Astrocyte (in vitro differentiated cells and primary cell): ENCODE measurements around the gene SFXN3. TPM values are rescaled to one million over a fixed set of nuclear protein-coding genes. Genes with fewer than 3 reads are reported as not detected.
A peak's percentile ranks its signal among the peaks of the same experiment; 100 is the strongest.

ENCODE experiments used
- DNase-seq: peaks from one replicate; pipeline ENCODE4 v3.0.0-alpha.2; 2010; ENCODE audit warnings: low read depth
- FAIRE-seq: peaks from 2 replicates; lab custom pipeline; 2011; peaks lifted over from hg19 to GRCh38; lab: Jason Lieb, UNC
- H2AFZ ChIP-seq: 2 replicates; pipeline ENCODE4 v1.6.0; 2012; ENCODE audit warnings: low read depth, low read length, inconsistent platforms
- H3K27ac ChIP-seq: 2 replicates; pipeline ENCODE4 v1.5.1; 2011; ENCODE audit warnings: low read depth, low read length, inconsistent platforms
- H3K27me3 ChIP-seq: 2 replicates; pipeline ENCODE4 v1.6.0; 2011; ENCODE audit warnings: low read length, inconsistent platforms; ENCODE audit not compliant: insufficient read depth
- H3K36me3 ChIP-seq: 2 replicates; pipeline ENCODE4 v1.5.1; 2011; ENCODE audit warnings: low read length, inconsistent platforms; ENCODE audit not compliant: insufficient read depth
- H3K4me1 ChIP-seq: 2 replicates; pipeline ENCODE4 v1.5.1; 2011; ENCODE audit warnings: low read length, inconsistent platforms; ENCODE audit not compliant: insufficient read depth
- H3K4me2 ChIP-seq: 2 replicates; pipeline ENCODE4 v1.6.0; 2012; ENCODE audit warnings: low read length, inconsistent platforms
- H3K4me3 ChIP-seq: 2 replicates; pipeline ENCODE4 v1.5.1; 2011; ENCODE audit warnings: low read depth, mild to moderate bottlenecking, low read length, inconsistent platforms; ENCODE audit not compliant: insufficient read depth
- H3K79me2 ChIP-seq: 2 replicates; pipeline ENCODE4 v1.6.0; 2012; ENCODE audit warnings: mild to moderate bottlenecking, low read length, inconsistent platforms; ENCODE audit not compliant: insufficient read depth
- H3K9ac ChIP-seq: 2 replicates; pipeline ENCODE4 v1.6.0; 2012; ENCODE audit warnings: mild to moderate bottlenecking, low read length, inconsistent platforms
- H3K9me3 ChIP-seq: 2 replicates; pipeline ENCODE4 v1.5.1; 2012; ENCODE audit warnings: low read depth, mild to moderate bottlenecking, low read length, inconsistent platforms; ENCODE audit not compliant: insufficient read depth
- H4K20me1 ChIP-seq: 2 replicates; pipeline ENCODE4 v1.6.0; 2012; ENCODE audit warnings: low read length, inconsistent platforms; ENCODE audit not compliant: insufficient read depth
- H3K27ac Mint-ChIP-seq: one replicate; pipeline ENCODE4 v1.8.0; 2021; ENCODE audit warnings: mild to moderate bottlenecking, mixed read lengths; ENCODE audit not compliant: unreplicated experiment
- H3K27me3 Mint-ChIP-seq: one replicate; pipeline ENCODE4 v1.8.0; 2021; ENCODE audit warnings: low read depth, mixed read lengths; ENCODE audit not compliant: unreplicated experiment
- H3K36me3 Mint-ChIP-seq: one replicate; pipeline ENCODE4 v1.8.0; 2021; ENCODE audit warnings: low read depth, mixed read lengths; ENCODE audit not compliant: unreplicated experiment
- H3K4me1 Mint-ChIP-seq: one replicate; pipeline ENCODE4 v1.8.0; 2021; ENCODE audit warnings: low read depth, mixed read lengths; ENCODE audit not compliant: unreplicated experiment
- H3K4me3 Mint-ChIP-seq: one replicate; pipeline ENCODE4 v1.8.0; 2021; ENCODE audit warnings: mild to moderate bottlenecking, moderate library complexity, mixed read lengths; ENCODE audit not compliant: unreplicated experiment
- H3K9me3 Mint-ChIP-seq: one replicate; pipeline ENCODE4 v1.8.0; 2021; ENCODE audit warnings: mild to moderate bottlenecking, mixed read lengths; ENCODE audit not compliant: unreplicated experiment
- EZH2 ChIP-seq: IDR thresholded peaks from 2 replicates; pipeline ENCODE4 v1.6.1; 2012; ENCODE audit warnings: mild to moderate bottlenecking, low read length, inconsistent platforms; ENCODE audit not compliant: insufficient read depth
- total RNA-seq: library from RNA; stranded (reverse); gene quantifications from 2 replicates; pipeline ENCODE4 v1.2.1, GENCODE V29; 2021
- TF ChIP-seq, protein P1 (sequence below): IDR thresholded peaks from 2 replicates; pipeline ENCODE4 v1.5.1; 2011; ENCODE audit warnings: low read depth, mild to moderate bottlenecking, inconsistent platforms, low read length, moderate library complexity; ENCODE audit not compliant: insufficient read depth

SFXN3 gene
- total RNA-seq, 1 donor from 2014 or later: 68.3 TPM

DNA sequence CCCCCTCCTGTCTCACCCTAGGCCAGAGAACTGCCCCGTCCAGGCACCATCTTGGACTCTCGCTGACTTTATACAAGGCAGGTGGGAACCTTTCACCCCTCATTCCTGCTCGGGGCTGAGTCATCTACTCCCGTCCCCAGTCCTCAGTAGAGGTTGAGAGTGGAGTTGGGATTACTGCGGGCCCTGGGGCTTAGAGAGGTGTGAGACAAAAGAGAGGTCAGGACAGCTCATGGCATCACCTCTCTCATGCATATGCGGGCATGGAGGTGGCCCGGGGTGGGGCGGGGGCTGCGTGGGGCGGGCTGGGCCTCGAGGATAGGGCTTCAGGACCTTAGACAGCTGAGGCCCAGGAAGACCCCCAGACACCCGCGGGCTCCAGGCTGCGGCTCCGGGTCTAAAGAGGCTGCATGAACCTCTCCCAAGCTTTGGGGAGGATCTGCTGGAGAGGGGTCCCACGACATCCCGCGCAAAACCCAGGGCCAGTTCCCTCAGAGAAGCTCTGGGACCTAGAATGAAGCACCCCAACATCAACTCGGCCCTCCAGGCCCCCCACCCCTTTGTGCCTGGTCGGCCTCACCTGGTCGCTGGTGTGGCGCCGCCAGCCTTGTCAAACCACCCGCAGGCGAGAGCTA lies 422 bp upstream of the SFXN3 start:
- peaks cover 8% of the 10 kb centered on the region for H3K36me3 ChIP-seq
- Mint-ChIP-seq H3K9me3 (no peaks in the 10 kb centered on the region), H3K27ac (no peak overlapping the region), H3K36me3 (peaks cover 5% of the 10 kb centered on the region), H3K4me3 (peak overlapping the region; percentile 88), H3K4me1 (peaks cover 16% of the 10 kb centered on the region), H3K27me3 (peaks cover 2% of the 10 kb centered on the region)
- peak overlapping the region; percentile 94 for H2AFZ ChIP-seq
- H4K20me1 ChIP-seq: peaks cover 28% of the 10 kb centered on the region
- DNase-seq (no peak), FAIRE-seq (no peak)
- H3K79me2 ChIP-seq: peaks cover 27% of the 10 kb centered on the region
- no peaks in the 10 kb centered on the region for H3K9me3 ChIP-seq
- no peak overlapping the region for H3K27ac ChIP-seq
- no peak for TF ChIP-seq EZH2
- TF ChIP-seq, protein P1, sequence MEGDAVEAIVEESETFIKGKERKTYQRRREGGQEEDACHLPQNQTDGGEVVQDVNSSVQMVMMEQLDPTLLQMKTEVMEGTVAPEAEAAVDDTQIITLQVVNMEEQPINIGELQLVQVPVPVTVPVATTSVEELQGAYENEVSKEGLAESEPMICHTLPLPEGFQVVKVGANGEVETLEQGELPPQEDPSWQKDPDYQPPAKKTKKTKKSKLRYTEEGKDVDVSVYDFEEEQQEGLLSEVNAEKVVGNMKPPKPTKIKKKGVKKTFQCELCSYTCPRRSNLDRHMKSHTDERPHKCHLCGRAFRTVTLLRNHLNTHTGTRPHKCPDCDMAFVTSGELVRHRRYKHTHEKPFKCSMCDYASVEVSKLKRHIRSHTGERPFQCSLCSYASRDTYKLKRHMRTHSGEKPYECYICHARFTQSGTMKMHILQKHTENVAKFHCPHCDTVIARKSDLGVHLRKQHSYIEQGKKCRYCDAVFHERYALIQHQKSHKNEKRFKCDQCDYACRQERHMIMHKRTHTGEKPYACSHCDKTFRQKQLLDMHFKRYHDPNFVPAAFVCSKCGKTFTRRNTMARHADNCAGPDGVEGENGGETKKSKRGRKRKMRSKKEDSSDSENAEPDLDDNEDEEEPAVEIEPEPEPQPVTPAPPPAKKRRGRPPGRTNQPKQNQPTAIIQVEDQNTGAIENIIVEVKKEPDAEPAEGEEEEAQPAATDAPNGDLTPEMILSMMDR: no peak
- peak overlapping the region; percentile 86 for H3K4me3 ChIP-seq
- peak overlapping the region; percentile 98 for H3K4me2 ChIP-seq
- H3K4me1 ChIP-seq: peaks cover 25% of the 10 kb centered on the region
- no peaks in the 10 kb centered on the region for H3K27me3 ChIP-seq
- H3K9ac ChIP-seq: peak overlapping the region; percentile 96

DNA sequence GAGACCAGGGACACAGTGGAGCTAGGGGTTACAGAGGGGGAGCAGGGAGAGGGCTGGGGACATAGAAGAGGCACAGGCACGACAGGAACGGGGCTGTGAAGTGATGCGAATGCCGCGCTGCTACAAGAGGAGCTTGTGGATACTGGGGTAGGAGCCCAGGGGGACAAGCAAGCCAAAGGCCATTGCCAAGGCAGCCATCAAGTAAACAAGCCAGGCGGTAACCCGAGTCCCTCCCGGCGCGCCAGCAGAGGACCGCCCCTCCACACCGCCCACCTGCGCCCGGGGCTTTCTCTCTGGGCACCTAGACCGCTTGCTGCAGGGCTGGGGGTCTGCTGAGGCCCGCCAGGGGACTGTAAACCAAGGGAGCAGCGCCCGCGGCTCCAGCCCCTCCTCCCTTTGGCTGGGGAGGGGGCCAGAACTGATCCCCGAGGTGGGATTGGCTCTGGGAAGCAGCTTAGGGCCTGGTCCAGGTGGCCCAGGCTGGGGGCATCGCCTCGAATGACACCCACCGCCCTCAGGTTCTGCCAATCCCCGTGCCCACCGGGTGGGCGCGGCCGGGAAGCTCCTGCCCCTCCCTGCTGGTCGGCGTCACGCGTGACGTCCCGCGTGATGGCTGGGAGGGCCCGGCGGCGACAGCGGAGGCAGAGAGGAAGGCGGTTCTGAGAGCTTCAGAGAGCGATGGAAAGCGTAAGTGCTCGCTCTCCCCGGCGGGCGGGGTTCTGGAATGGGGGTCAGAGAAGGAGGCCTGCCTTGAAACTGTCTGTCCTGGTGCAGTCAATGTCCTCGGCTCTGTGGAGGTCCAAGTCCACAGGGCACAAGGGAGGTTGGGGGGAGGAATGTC lies 982 bp downstream of the SFXN3 start:
- peak overlapping the region; percentile 98 for H3K4me2 ChIP-seq
- H2AFZ ChIP-seq: peak overlapping the region; percentile 94
- no peak for TF ChIP-seq EZH2
- TF ChIP-seq, protein P1: no peak
- H3K4me1 Mint-ChIP-seq: peaks cover 14% of the 10 kb centered on the region
- H3K4me3 Mint-ChIP-seq: peak overlapping the region; percentile 88
- H3K4me3 ChIP-seq: peak overlapping the region; percentile 86
- H3K79me2 ChIP-seq: peaks cover 27% of the 10 kb centered on the region
- peak overlapping the region; percentile 98 for H3K27ac Mint-ChIP-seq
- no peaks in the 10 kb centered on the region for H3K27me3 ChIP-seq
- FAIRE-seq (no peak), DNase-seq (peak; percentile 46)
- no peaks in the 10 kb centered on the region for H3K9me3 Mint-ChIP-seq
- peak overlapping the region; percentile 96 for H3K27ac ChIP-seq
- H3K9me3 ChIP-seq: no peaks in the 10 kb centered on the region
- H3K36me3 Mint-ChIP-seq: peaks cover 7% of the 10 kb centered on the region
- H3K4me1 ChIP-seq: peaks cover 25% of the 10 kb centered on the region
- peak overlapping the region; percentile 96 for H3K9ac ChIP-seq
- H3K36me3 ChIP-seq: peaks cover 20% of the 10 kb centered on the region
- peaks cover 2% of the 10 kb centered on the region for H3K27me3 Mint-ChIP-seq
- peaks cover 42% of the 10 kb centered on the region for H4K20me1 ChIP-seq
